H1 (cell line): Measurements from ENCODE around the gene SNCAIP. TPM values are rescaled to one million over a fixed set of nuclear protein-coding genes. Genes with fewer than 3 reads are reported as not detected.

Source experiments
- SAP30 ChIP-seq: fragments of 300-600 bp; sonication (generic); IDR thresholded peaks from 2 replicates; pipeline ENCODE4 v1.7.1; 2012; ENCODE audit warnings: low read length, moderate library complexity, mild to moderate bottlenecking, inconsistent platforms; ENCODE audit not compliant: insufficient read depth, insufficient replicate concordance
- TAF7 ChIP-seq: optimal IDR thresholded peaks from 2 replicates; pipeline ENCODE3; 2011; ENCODE audit warnings: low read depth, mild to moderate bottlenecking, inconsistent platforms, low read length, moderate library complexity, borderline replicate concordance
- TBP ChIP-seq: IDR thresholded peaks from 2 replicates; pipeline ENCODE4 v1.6.1; 2011; ENCODE audit warnings: low read depth, low read length, improper control_type of control experiment
- polyA plus RNA-seq, 7 experiments: library from polyadenylated mRNA; depleted of rRNA in 3 of 7; stranded (reverse) in 5 of 7; unstranded in 2 of 7; fragments of >200 nt in 5 of 7; fragments of 200-250 nt in 2 of 7; gene quantifications; 1 replicate in 5 of 7; 2 replicates in 1 of 7; 4 replicates in 1 of 7; pipeline versions ENCODE4 v1.2.1 to v1.2.3, GENCODE V29; 2011 to 2013; ENCODE audit warnings: missing spikeins in 2 of 7, mixed read lengths in 2 of 7
- total RNA-seq: library from RNA; stranded (reverse); fragmentation: NEBNext Ultra II Directional; extraction: Animal tissue kit (Norgen Biotek cat#: 25700); gene quantifications from 2 replicates; pipeline ENCODE4 v1.2.1, GENCODE V29; 2021

SNCAIP gene
- total and polyA plus RNA-seq, 2 of the 8 experiments (the other 6 are each of a cell fraction or from before 2014, with no cell fraction given) = 3.9 to 9.0 TPM

DNA sequence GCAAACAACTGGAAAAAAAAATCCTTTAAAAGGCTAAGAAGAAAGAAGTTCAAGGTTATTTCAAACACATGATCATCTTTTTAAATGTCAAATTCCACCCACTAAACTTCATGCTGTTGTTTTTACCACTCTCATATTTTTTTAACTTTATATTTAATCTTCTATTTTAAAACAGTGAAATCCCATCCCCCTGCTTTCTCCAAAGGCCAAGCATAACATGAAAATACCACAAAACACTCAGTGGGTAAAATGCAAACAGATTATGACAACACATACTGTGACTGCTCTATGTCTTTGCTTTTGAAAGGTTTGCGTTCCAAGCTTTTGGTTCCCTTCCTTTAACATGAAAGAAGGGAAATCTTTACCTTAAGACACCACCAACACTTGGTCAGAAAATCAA is 127.6 kb downstream of the SNCAIP start (continued):
- TF ChIP-seq SAP30 = no peak
- no peak for TF ChIP-seq TAF7
- TF ChIP-seq TBP = no peak
